Left ventricle myocardium inferior (tissue), 1 donor: ENCODE measurements around the gene ST7. TPM values are rescaled to one million over a fixed set of nuclear protein-coding genes. Genes with fewer than 3 reads are reported as not detected.
"Not testable (repeated sequence)": the region's sequence is repeated elsewhere in the genome, so short reads cannot be mapped to it uniquely, and the experiment has no call there.

Experiments
- DNase-seq: peaks from one replicate; pipeline ENCODE4 v3.0.0-alpha.2; 2020
- H3K27ac ChIP-seq: fragments of 200-600 bp; replicated peaks from 2 replicates; pipeline ENCODE4 v1.8.0; 2021
- H3K27me3 ChIP-seq: fragments of 200-600 bp; 2 replicates; pipeline ENCODE4 v1.8.0; 2021; ENCODE audit warnings: low read depth
- H3K36me3 ChIP-seq: fragments of 200-600 bp; 2 replicates; pipeline ENCODE4 v1.8.0; 2021
- H3K4me1 ChIP-seq: fragments of 200-600 bp; 2 replicates; pipeline ENCODE4 v1.8.0; 2021
- H3K4me3 ChIP-seq: fragments of 200-600 bp; 2 replicates; pipeline ENCODE4 v1.8.0; 2021; ENCODE audit warnings: mild to moderate bottlenecking, moderate library complexity
- H3K9me3 ChIP-seq: fragments of 200-600 bp; replicated peaks from 2 replicates; pipeline ENCODE4 v1.8.0; 2021
- intact Hi-C: fragments of 100-400 bp; cut with micrococcal nuclease; formaldehyde crosslinking; loops from one replicate; pipeline ENCODE4 v1.11.0; 2022
- total RNA-seq: library from RNA; stranded (reverse); fragmentation: NEBNext Ultra II Directional; extraction: Animal tissue kit (Norgen Biotek cat#: 25700); gene quantifications from one replicate; pipeline ENCODE4 v1.2.1, GENCODE V29; 2021
- TF ChIP-seq, protein P1 (sequence below): fragments of 200-600 bp; IDR thresholded peaks from 2 replicates; pipeline ENCODE4 v1.8.0; 2021; ENCODE audit warnings: antibody characterized with exemption, mild to moderate bottlenecking, borderline replicate concordance
- donor health status: DM: no; HTN: yes; CAD: no; lungs with severe emphysema.

The ST7 gene
- total RNA-seq, 1 donor from 2014 or later: 28.5 TPM

- no peak overlapping the region for H3K4me3 ChIP-seq
- intact Hi-C loops: no loop called here
- H3K27ac ChIP-seq: no peak overlapping the region
These were observed 18.6 kb downstream of the ST7 start for GRCh38 chr7:116971869-116972268.

GRCh38 chr7:116975024-116975423 lies 21.7 kb downstream of the ST7 start:
- H3K27me3 ChIP-seq, intact Hi-C loops, H3K4me3 ChIP-seq, DNase-seq, H3K27ac ChIP-seq, H3K36me3 ChIP-seq, H3K9me3 ChIP-seq: not testable (repeated sequence)
- H3K4me1 ChIP-seq: peaks cover 20% of the 10 kb centered on the region

More at GRCh38 chr7:116971869-116972268, 18.6 kb downstream of the ST7 start:
- Histone ChIP-seq H3K4me1 (peaks cover 31% of the 10 kb centered on the region), H3K36me3 (no peaks in the 10 kb centered on the region), H3K9me3 (no peaks in the 10 kb centered on the region), H3K27me3 (no peaks in the 10 kb centered on the region)
- TF ChIP-seq, protein P1, sequence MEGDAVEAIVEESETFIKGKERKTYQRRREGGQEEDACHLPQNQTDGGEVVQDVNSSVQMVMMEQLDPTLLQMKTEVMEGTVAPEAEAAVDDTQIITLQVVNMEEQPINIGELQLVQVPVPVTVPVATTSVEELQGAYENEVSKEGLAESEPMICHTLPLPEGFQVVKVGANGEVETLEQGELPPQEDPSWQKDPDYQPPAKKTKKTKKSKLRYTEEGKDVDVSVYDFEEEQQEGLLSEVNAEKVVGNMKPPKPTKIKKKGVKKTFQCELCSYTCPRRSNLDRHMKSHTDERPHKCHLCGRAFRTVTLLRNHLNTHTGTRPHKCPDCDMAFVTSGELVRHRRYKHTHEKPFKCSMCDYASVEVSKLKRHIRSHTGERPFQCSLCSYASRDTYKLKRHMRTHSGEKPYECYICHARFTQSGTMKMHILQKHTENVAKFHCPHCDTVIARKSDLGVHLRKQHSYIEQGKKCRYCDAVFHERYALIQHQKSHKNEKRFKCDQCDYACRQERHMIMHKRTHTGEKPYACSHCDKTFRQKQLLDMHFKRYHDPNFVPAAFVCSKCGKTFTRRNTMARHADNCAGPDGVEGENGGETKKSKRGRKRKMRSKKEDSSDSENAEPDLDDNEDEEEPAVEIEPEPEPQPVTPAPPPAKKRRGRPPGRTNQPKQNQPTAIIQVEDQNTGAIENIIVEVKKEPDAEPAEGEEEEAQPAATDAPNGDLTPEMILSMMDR: no peak
- no peak for DNase-seq

DNA sequence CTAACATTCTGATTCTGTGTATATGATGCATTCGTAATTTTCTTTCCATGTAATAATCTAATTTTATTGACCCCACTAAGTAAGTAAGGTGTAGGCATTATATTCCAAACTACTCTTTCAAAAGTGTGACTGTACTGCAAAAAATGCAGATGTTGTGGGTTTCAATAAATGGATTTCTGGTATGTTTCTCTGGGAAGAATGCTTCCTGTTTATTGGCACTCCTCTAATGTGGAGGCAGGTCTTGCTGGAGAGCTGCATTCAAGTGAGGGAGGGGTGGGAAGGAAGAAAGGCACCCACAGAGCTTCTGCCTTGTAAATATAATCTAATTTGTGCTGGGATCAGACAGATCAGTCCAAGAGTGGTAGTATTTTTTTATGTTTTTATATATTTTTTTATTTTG lies 23.9 kb downstream of the ST7 start:
- intact Hi-C loops: no loop called here
- H3K4me3 ChIP-seq: no peak overlapping the region
- TF ChIP-seq, protein P1: no peak

GRCh38 chr7:116978006-116978405 lies 24.7 kb downstream of the ST7 start:
- Histone ChIP-seq H3K27me3 (no peaks in the 10 kb centered on the region), H3K9me3 (no peaks in the 10 kb centered on the region), H3K4me1 (peaks cover 9% of the 10 kb centered on the region), H3K4me3 (no peak overlapping the region), H3K36me3 (no peaks in the 10 kb centered on the region), H3K27ac (no peak overlapping the region)
- intact Hi-C loops: no loop called here
- TF ChIP-seq, protein P1: no peak
- no peak for DNase-seq

More for the DNA sequence above, 23.9 kb downstream of the ST7 start:
- no peaks in the 10 kb centered on the region for H3K36me3 ChIP-seq
- H3K27me3 ChIP-seq: no peaks in the 10 kb centered on the region
- peaks cover 5% of the 10 kb centered on the region for H3K4me1 ChIP-seq
- no peak for DNase-seq
- no peak overlapping the region for H3K27ac ChIP-seq
- no peaks in the 10 kb centered on the region for H3K9me3 ChIP-seq

GRCh38 chr7:116979430-116979829 lies 26.1 kb downstream of the ST7 start:
- no peaks in the 10 kb centered on the region for H3K27me3 ChIP-seq
- TF ChIP-seq, protein P1: no peak
- H3K9me3 ChIP-seq: no peaks in the 10 kb centered on the region
- intact Hi-C loops: no loop called here
- no peak overlapping the region for H3K27ac ChIP-seq
- H3K4me1 ChIP-seq: peaks cover 9% of the 10 kb centered on the region
- H3K36me3 ChIP-seq: no peaks in the 10 kb centered on the region
- no peak overlapping the region for H3K4me3 ChIP-seq
- DNase-seq: no peak

- H3K4me3 ChIP-seq: no peak overlapping the region
- H3K9me3 ChIP-seq: no peaks in the 10 kb centered on the region
- no peak overlapping the region for H3K27ac ChIP-seq
- H3K36me3 ChIP-seq: no peaks in the 10 kb centered on the region
- DNase-seq: no peak
- TF ChIP-seq, protein P1: no peak
- peaks cover 13% of the 10 kb centered on the region for H3K4me1 ChIP-seq
- H3K27me3 ChIP-seq: no peaks in the 10 kb centered on the region
- intact Hi-C loops: loop anchor here (10.0 kb wide), 1 partner anchor 46 kb away; no protein-coding TSS in a partner anchor
These were observed 27.1 kb downstream of the ST7 start for GRCh38 chr7:116980354-116980753.
